Measurements from ENCODE around the gene SYTL4.
"Not testable (repeated sequence)": the region's sequence is repeated elsewhere in the genome, so short reads cannot be mapped to it uniquely, and the experiment has no call there.

SYTL4 gene

DNA sequence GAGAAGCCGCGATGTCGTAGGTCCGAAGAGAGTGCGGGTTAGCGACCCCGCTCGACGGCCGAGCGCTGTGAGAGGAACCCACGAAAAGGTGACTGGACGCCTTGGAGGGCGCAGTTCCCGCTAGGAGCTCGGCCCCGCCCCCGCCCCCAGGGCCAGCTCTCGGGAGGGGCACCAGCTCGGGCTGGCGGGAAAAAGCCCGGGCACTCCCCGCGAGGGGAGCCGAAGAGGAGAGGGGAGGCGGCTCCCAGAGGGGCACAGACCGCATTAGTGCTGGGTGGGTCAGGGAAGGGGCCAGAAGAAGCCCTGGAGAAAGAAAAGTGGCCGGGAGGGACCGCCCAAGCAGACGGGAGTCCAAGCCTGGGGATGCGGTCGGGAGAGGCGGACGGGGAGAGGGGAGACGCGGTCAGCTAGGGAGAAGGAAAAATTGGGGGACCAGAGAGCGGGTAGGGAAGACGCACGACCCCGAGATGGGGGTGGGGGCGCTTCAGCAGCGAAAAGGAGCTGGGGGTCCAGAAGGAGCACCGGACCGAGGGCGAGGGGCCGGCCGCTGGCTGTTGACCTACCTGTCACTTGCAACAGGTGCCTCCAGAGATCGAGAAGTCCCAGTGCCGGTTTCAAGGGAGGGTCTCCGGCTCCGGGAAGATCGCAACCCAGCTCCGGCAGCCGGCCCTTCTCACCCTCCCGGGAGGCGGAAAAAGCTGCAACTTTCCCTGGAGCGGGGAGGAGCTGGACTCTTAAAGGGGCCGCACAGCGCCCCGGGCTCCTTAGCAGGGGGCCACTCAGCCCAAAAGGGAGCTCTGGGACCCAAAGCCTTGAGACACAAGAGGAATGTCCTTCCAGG, at the start of gene SYTL4:
SYTL4 (minus strand) TSS at position 681 of the 841 bp plus-strand sequence. CDS start 30,084 bp downstream, outside the sequence.
- no peak for DNase-seq (ENCODE audit: low spot score)

GRCh38 chrX:100769439-100769838, 37.5 kb upstream of the SYTL4 start:
- not testable (repeated sequence) for DNase-seq (ENCODE audit: low spot score)

- peak; percentile 77 for DNase-seq (ENCODE audit: low spot score)
Measured at GRCh38 chrX:100768679-100769338, 36.9 kb upstream of the SYTL4 start.

- no peak for DNase-seq (ENCODE audit: low spot score)
Measured at GRCh38 chrX:100750883-100751282, 19.0 kb upstream of the SYTL4 start.

DNA sequence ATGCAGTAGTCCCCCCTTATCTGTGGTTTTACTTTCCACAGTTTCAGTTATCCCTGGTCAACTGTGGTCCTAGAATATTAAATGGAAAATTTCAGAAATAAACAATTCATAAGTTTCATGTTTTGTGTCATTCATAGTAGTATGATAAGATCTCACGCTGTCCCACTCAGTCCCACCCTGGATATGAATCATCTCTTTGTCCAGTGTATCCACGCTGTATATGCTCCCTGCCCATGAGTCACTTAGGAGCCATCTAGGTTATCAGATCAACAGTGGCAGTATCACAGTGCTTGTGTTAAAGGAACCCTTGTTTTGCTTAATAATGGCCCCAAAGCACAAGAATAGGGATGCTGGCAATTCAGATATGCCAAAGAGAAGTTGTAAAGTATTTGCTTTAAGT, 16.2 kb upstream of the SYTL4 start:
- DNase-seq (ENCODE audit: low spot score), result no peak

GRCh38 chrX:100747703-100748102, 15.8 kb upstream of the SYTL4 start:
- no peak for DNase-seq (ENCODE audit: low spot score)

DNA sequence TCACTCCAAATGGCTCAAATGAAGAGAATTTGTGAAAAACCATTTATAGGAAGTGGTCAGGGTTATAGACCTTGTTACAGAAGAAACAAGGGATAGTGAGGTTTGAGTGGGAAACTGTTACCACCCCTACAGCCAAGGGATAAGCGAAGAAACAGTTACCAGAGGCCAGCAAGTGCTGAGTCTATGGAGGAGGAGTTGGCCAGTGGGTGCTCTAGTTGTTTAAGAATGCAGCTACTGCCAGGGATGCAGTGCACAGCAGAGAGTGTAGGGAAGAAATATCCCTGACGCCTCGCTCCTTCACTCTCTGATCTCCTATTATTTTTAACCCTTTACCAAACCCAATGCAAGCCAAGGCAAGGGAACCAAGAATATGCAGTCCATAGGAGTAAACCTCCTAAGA, 15.2 kb upstream of the SYTL4 start:
- no peak for DNase-seq (ENCODE audit: low spot score)

DNA sequence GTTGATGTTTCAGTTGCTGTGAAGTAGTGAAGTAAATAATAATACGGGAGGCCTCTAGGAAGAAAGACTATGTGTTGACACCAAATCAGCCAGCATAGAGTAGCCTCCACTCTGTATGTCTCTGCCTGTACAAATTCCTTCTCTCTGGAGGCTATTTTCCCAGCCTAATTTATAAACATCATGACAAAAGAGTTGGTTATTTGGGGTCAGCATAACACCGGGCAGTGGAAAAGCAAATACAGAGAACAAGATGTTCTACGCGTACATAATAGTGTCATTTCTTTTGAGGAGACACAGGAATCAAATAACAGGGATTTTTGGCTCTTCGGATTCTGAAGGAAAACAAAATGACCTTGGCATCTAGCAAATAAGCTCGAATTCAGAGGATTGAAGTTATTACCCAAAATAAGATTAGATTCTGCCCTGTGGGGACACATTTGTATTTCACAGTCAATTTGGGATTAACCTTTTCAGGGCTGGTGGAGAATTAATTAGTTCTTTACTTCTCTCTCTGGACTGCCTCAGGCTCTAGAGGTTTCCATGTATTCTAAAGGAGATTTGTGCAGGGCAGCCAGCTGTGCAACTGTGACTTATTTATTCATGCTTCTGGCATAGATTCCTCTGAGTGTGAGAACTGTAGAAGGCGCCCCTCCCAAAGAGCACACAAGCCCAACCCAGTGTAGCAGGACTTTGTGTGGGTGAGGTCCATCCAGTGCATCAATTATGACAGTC, 14.1 kb upstream of the SYTL4 start:
- DNase-seq (ENCODE audit: low spot score), result no peak

GRCh38 chrX:100745205-100745604, 13.3 kb upstream of the SYTL4 start:
- no peak for DNase-seq (ENCODE audit: low spot score)

- no peak for DNase-seq (ENCODE audit: low spot score)
Measured at GRCh38 chrX:100743009-100743607, 11.2 kb upstream of the SYTL4 start.

DNA sequence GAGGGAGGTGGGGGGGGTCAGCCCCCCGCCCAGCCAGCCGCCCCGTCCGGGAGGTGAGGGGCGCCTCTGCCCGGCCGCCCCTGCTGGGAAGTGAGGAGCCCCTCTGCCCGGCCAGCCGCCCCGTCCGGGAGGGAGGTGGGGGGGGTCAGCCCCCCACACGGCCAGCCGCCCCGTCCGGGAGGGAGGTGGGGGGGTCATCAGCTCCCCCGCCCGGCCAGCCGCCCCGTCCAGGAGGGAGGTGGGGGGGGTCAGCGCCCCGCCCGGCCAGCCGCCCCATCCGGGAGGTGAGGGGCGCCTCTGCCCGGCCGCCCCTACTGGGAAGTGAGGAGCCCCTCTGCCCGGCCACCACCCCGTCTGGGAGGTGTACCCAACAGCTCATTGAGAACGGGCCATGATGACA, 7.9 kb downstream of the SYTL4 start:
- DNase-seq (ENCODE audit: low spot score), result not testable (repeated sequence)

- no peak for DNase-seq (ENCODE audit: low spot score)
Measured at GRCh38 chrX:100721328-100721727, 10.6 kb downstream of the SYTL4 start.

DNA sequence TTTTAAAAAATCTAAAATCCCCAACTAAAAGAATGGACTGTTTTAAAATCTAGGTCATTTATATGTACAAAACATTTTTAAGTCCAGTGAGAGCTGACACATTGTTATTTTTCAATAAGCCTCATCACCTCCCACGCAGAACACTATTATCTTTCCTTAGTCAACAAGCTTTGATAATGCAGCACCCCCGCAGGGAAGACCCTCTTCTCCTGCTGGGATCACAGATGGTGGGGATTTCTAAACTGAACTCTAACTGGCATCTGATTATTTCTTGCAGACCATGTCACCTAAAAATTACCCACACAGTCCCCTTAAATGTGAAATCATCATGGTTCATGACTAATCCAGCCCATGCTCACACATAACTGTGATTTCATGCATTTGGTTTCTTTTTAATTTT, 11.6 kb downstream of the SYTL4 start:
- no peak for DNase-seq (ENCODE audit: low spot score)

DNA sequence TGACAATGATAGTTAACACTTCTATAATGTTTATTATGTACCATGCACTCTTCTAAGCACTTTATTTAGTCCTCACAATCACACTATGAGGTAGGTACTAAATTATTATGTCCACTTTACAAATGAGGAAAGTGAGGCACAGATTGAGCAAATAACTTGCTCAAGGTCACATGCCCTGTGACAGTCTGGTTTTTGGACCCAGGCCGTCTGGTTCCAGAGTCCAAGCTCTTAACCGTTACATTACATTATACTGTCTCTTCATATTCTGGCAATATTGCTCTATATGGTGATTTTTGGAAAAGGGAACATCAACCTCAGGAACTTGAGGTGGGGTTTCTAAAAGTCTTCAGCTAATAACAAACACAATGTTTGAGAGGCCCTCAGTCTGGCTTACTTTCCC, 12.8 kb downstream of the SYTL4 start:
- no peak for DNase-seq (ENCODE audit: low spot score)

DNA sequence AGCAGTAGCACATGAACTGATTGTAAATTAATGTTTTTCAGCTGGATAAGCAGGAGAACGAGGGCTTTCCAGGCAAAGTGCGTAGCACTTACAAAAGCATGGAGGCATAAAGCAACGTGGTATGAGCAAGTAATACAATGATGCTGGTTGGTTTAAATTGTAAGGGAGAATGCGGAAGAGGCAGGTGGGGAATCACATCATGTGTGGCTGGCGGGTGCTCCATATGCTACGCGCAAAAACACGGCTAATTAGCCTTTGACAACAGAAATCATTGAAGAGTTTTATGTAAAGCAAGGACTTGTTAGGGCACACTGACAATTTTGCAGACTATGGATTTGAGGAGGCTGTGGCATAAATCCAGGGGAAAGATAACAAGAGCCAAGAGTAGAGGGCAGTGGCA, 14.6 kb downstream of the SYTL4 start:
- DNase-seq (ENCODE audit: low spot score), result no peak

DNA sequence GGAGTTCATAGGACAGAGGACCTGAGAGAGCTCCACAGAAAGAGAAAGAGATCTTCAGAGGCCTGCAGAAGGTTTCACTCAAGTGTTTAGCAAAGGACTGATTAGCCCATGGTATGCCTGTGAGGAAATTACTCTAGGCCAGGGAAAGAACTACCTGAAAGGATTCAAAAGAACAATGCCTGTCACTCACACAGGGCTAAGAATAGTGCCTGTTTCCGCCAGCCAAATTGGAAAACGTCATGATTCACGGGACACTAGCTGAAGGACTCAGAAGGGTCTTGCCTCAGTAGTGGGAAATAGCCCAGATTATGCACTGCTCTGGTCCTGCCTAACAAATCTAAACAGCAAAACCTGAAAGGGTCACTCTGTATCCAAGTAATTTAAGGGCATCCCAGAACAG, 21.1 kb downstream of the SYTL4 start:
- no peak for DNase-seq (ENCODE audit: low spot score)

GRCh38 chrX:100704581-100705203, 27.2 kb downstream of the SYTL4 start:
- DNase-seq (ENCODE audit: low spot score), result no peak

DNA sequence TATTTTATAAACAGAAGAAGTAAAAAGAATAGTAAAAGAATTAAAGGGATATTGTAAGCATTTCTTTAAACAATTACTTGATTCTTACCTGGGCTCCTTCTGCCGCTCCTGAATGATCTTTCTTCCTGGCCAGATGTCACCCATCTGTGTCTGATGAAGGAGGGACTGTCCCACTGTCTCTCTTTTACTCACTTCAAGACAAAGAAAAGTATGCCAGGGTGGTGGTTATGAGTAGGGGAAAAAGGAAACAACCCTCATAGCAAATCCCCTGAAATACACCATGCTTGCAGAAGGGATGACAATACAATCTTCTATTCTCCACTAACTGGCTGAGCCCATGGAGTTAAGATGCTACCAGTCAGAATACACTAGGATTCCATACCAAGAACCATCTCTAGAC, 31.1 kb downstream of the SYTL4 start:
- no peak for DNase-seq (ENCODE audit: low spot score)

GRCh38 chrX:100698551-100698950, 33.4 kb downstream of the SYTL4 start:
- no peak for DNase-seq (ENCODE audit: low spot score)

GRCh38 chrX:100696699-100697351, 35.1 kb downstream of the SYTL4 start:
- DNase-seq (ENCODE audit: low spot score), result no peak

DNA sequence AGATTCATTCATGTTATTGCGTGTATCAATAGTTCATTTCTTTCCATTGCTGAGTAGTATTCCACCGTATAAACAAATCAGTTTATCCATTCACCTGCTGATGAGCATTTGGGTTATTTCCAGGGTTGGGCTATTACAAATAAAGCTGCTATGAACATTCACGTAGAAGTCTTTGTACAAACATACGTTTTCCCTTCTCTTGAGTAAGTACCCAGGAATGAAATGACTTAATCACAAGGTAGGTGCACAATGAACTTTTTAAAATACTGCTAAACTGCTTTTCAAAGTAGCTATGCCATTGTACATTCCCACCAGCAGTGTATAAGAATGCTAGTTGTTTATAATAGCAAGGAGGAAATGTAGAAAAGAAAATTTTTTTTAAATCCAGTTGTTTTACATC, 35.9 kb downstream of the SYTL4 start:
- DNase-seq (ENCODE audit: low spot score), result no peak

Data from NAMALWA (cell line).